HG02840 (cell line): ENCODE measurements around the gene MAGI2.
"Not testable (repeated sequence)": the region's sequence is repeated elsewhere in the genome, so short reads cannot be mapped to it uniquely, and the experiment has no call there.

Source experiments
- ATAC-seq: cut with Tn5 transposase; IDR thresholded peaks from one replicate; pipeline ENCODE4 v1.9.1; 2021; ENCODE audit warnings: mild to moderate bottlenecking, moderate library complexity, moderate number of reproducible peaks; ENCODE audit not compliant: unreplicated experiment, low FRiP score

MAGI2 gene

GRCh38 chr7:78609281-78609680 lies 844.2 kb downstream of the MAGI2 start:
- ATAC-seq: no peak

- ATAC-seq: no peak
These were observed 846.4 kb downstream of the MAGI2 start for GRCh38 chr7:78607099-78607498.

- ATAC-seq: no peak
These were observed 848.3 kb downstream of the MAGI2 start for GRCh38 chr7:78605119-78605518.

- ATAC-seq: no peak
These were observed 851.7 kb downstream of the MAGI2 start for GRCh38 chr7:78601728-78602127.

GRCh38 chr7:78594156-78594555 lies 859.3 kb downstream of the MAGI2 start:
- ATAC-seq: no peak

GRCh38 chr7:78588393-78588792 lies 865.1 kb downstream of the MAGI2 start:
- no peak for ATAC-seq

GRCh38 chr7:78587443-78588044 lies 865.9 kb downstream of the MAGI2 start:
- no peak for ATAC-seq

GRCh38 chr7:78585980-78586379 lies 867.5 kb downstream of the MAGI2 start:
- ATAC-seq: no peak

GRCh38 chr7:78578686-78579085 lies 874.8 kb downstream of the MAGI2 start:
- ATAC-seq: no peak

- not testable (repeated sequence) for ATAC-seq
These were observed 876.1 kb downstream of the MAGI2 start for GRCh38 chr7:78577174-78577952.

GRCh38 chr7:78576236-78576635 lies 877.2 kb downstream of the MAGI2 start:
- ATAC-seq: no peak

GRCh38 chr7:78571292-78571691 lies 882.2 kb downstream of the MAGI2 start:
- no peak for ATAC-seq

- ATAC-seq: no peak
These were observed 884.8 kb downstream of the MAGI2 start for GRCh38 chr7:78568690-78569089.

- no peak for ATAC-seq
These were observed 885.6 kb downstream of the MAGI2 start for GRCh38 chr7:78567836-78568235.

GRCh38 chr7:78565784-78566183 lies 887.7 kb downstream of the MAGI2 start:
- ATAC-seq: no peak

- no peak for ATAC-seq
These were observed 890.3 kb downstream of the MAGI2 start for GRCh38 chr7:78563191-78563590.

GRCh38 chr7:78562191-78562590 lies 891.3 kb downstream of the MAGI2 start:
- ATAC-seq: no peak

GRCh38 chr7:78558566-78558965 lies 894.9 kb downstream of the MAGI2 start:
- no peak for ATAC-seq

- no peak for ATAC-seq
These were observed 909.5 kb downstream of the MAGI2 start for GRCh38 chr7:78543976-78544375.

- no peak for ATAC-seq
These were observed 910.5 kb downstream of the MAGI2 start for GRCh38 chr7:78542981-78543380.

GRCh38 chr7:78542541-78542940 lies 910.9 kb downstream of the MAGI2 start:
- ATAC-seq: no peak

GRCh38 chr7:78539825-78540224 lies 913.6 kb downstream of the MAGI2 start:
- ATAC-seq: no peak
